NK-92 treated with Interleukin-12 subunit alpha and Interleukin-12 subunit beta, amount 100 ng/mL, for 24 hours (cell line): ENCODE results near the gene HOXA7.
A peak's percentile ranks its signal among the peaks of the same experiment; 100 is the strongest.

Source experiments
- DNase-seq: peaks from one replicate; lab custom pipeline; 2025; lab: John Stamatoyannopoulos, UW

The HOXA7 gene

DNA sequence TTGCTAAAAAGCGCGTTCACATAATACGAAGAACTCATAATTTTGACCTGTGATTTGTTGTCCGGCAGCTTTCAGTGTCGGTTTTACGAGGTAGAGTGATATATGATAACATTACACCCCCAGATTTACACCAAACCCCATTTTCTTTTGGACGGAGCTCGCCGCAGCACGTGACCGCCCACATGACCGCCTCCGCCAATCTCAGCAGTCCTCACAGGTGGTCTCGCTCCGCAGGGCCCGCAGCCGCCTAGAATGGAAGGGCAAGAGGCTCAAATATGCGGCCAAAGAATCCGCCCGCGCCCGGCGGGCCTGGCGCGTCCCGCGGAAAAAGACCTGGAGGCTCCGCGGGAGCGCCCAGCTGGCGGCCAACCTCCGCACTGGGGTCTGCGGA lies at the start of gene HOXA7:
Gene HOXA7, minus strand, starts transcription at position 168 of the 391 bp plus-strand sequence. Its CDS starts 130 bp downstream, at position 38.
- peak; percentile 65 for DNase-seq

GRCh38 chr7:27205325-27206280 lies 49.1 kb upstream of the HOXA7 start:
- DNase-seq, result no peak

GRCh38 chr7:27204851-27205322 lies 48.4 kb upstream of the HOXA7 start:
- no peak for DNase-seq

GRCh38 chr7:27203964-27204594 lies 47.6 kb upstream of the HOXA7 start:
- DNase-seq, result no peak

GRCh38 chr7:27203365-27203953 lies 47.0 kb upstream of the HOXA7 start:
- DNase-seq, result no peak

DNA sequence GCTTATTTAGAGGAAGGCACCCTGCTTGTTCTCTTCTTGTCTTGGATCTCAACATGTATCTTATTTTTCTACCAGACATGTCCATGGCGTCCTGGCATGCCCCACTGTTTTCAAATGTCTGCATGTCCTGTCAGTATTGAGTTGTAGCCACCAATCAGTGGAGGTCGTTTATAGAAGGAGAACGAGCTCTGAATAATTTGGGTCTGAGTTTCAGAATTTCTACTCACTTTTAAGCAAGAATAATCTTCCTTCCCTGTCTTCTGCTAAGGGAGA lies 46.3 kb upstream of the HOXA7 start:
- no peak for DNase-seq

- DNase-seq, result no peak
Observed at GRCh38 chr7:27202018-27202861, 45.8 kb upstream of the HOXA7 start.

DNA sequence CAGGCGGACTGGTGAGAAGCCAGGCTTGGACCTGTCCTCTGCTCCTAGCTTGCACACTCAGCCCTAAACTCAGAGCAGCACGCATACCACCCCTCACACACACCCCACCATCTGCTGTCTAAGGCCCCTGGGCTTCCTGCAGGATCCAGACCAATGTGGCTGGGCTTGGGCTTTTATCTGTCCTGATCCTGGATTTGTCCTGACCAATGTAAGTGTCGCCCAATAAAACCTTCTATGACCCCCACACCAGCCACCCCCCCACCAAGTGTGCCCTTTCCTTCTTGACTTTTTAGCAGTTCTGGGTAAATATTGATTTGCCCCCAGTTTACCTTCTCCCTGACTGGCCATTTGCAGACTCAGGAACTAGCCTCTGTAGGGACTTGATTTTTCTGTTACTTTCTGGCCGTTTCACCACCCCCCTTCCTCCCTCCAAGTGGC lies 45.1 kb upstream of the HOXA7 start:
- DNase-seq, result no peak

DNA sequence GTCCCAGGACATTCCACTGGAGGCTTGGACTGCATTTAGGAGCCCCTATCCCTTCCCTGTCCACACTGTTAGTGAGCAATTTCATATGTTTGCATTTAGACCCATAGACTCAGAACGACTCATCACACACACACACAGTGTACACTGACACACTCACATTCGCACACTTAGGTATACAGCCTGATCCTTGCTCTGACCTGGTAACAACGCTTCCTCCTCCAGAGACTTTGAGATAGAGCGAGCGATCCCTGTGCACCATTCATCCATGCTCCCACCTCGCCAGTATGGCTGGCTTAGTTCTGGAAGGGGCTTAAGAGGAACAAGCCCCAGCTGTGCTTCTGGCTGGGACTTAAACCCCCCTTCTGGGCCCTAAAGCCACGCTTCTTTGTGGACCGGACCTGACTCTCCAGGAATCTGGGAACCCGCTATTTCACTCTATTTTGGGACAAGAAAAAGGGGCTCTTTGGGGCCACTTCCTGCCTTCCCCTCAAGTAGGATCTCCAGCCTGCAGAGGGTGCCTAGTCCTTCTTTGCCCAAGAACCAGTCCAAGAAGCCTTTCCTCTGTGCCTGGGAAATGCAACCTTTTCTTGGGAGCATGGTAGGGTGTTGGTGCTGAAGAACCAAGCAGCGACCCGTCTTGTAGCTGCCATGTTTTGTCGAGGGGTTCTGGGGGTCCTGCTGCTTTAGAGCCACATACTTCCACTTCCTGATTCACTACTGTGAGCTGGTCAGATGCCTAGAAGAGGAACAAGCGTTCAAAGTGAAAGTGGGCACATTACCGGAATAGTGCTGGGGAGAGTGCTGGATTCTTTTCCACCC lies 44.5 kb upstream of the HOXA7 start:
- no peak for DNase-seq

GRCh38 chr7:27199849-27200760 lies 43.6 kb upstream of the HOXA7 start, which contains the start of gene HOXA13:
TSS of gene HOXA13 (minus strand) at chr7:27200091. CDS start at chr7:27200077, 14 bp downstream.
- DNase-seq, result no peak

DNA sequence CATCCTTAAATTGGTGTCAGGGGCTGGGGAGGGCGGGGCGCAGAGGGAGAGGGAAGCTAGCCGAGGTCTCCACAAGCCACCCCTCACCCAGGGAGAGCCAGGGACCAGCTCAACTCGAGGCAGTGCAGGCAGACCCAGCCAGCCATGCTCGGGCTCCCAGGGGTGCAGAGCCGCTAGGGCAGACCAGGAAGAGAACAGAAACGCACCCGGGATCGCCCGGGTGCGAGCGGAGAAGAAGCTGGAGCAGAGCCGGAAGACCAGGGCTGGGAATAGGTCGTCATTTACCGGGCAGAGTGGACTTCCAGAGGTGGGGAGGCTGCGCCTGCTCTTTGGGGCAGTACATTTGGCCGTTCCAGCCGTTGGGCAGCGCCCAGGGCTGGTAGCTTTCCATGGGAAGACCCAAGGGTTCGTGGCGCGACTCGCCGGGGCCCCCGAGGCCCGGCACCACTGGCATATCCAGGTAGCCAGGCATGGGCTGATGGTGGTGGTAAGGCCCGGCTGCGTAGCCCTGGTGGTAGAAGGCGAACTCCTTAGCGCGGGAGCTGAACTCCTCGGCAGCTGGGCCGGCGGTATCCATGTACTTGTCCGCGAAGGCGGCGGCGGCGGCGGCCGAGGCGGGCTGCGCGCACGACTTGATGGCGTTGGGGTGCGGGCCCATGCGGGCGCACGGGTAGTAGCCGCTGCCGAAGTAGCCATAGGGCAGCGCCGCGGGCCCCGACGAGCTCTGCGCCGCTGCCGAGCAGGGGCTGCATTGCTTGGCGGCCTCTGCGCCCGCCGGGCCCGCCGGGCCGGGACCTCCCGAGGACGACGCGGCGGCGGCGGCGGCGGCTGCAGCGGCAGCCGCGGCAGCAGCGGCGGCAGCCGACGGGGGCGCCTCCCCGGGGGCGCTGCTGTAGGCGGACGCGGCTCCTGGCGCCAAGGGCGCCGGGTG lies 42.7 kb upstream of the HOXA7 start:
- DNase-seq, result no peak

GRCh38 chr7:27198138-27198841 lies 41.8 kb upstream of the HOXA7 start:
- no peak for DNase-seq

DNA sequence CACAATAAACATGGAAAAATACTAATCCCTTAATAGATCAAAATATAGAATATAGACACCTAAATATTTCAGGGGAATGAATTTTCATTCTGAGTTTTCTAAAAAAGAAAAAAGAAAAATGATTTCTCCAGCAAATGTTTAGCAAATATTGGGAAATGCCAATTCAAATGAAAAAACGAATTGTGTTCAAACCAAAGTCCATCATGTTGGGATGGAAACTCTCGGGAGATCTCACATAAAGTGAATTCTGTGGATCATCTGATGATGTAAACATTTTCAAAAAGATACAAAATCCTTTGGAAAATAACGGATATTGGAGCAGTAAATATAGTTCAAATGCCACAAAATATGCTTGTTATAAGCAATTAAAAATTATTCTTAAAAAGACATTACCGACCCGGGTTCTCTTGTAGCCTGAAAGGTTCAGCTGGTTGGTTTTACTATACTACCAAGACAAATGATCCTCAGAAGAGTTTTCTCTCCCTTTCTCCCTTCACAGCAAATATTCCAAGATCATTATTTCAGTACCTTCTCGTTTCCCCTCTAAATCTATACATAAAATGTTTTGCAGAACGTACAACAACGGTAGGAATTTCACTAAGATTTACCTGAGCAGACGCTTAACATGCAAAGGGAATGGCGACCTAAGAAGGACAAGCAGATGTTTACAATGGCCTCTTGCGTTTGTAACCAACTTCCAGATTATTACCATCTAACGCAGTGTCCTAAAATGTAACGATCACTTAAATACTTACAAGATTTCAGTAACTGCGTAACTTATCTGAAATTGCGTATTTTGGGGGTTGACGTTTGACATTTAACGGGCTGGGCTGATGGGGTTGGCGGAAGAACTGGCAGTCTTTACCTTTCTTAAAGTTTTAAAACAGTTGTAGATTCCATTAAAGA lies 40.9 kb upstream of the HOXA7 start:
- DNase-seq, result no peak

DNA sequence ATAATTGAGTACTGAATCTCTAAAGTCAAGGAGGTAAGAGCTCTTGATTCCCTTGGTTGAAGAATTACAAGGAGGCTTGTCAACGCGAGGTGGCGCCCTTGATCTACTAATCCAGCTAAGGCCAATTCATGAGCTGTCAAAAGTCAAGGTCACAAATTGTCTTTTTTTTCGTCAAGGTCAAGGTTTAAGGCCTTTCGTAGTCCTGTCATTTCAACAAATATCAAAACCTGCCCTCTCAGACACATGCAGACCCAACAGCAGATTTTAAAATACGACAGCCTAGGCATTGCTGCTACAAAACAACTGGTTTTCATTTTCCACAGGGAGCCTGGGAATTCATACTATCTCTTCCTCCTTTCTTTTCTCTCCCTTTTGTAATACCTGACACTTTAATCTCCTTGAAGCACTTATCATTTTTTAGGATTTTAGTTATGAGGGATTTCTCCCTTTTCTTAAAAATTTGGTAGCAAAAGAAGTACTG lies 39.9 kb upstream of the HOXA7 start:
- peak; percentile 34 for DNase-seq

- DNase-seq, result no peak
Observed at GRCh38 chr7:27194686-27195379, 38.4 kb upstream of the HOXA7 start.

DNA sequence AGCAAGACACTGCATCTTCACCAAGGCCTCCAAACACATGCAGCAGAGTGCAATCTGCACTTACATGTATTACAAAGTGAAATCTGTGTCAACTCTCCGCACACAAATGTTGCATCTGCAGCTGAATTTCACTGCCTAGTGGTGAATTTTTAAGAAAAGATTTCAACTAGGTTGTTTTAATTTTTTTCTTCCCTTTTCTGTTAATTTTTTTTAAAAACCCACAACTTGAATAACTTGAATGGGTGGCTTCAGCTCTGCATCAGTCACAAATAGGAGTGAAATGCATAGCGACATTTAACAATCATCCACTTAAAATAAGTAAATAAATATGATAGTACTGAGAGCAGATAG lies 37.5 kb upstream of the HOXA7 start:
- DNase-seq, result no peak
